Measurements from ENCODE around the gene NFKBIL1.

GRCh38 chr6:31528307-31528777 is 19.1 kb upstream of the NFKBIL1 start:
- TF ChIP-seq POLR2AphosphoS5 (IDR thresholded peaks at IDR 0.05; ENCODE audit: low read depth, low read length) = no peak
- TF ChIP-seq POLR2A (IDR thresholded peaks at IDR 0.05; ENCODE audit: low read depth, low read length) = no peak; the same call in 1 of the 2 replicates
- no peak for TF ChIP-seq PAX5 (IDR thresholded peaks at IDR 0.05; ENCODE audit: insufficient read depth, low read length, severe bottlenecking)
- TF ChIP-seq SPI1 (IDR thresholded peaks at IDR 0.05; ENCODE audit: low read depth, low read length) = no peak
- no peak for TF ChIP-seq POU2F2 (IDR thresholded peaks at IDR 0.05; ENCODE audit: low read depth, low read length)
- no peak for TF ChIP-seq TAF1 (IDR thresholded peaks at IDR 0.05; ENCODE audit: low read depth, low read length)

Measured in GM12891 (cell line).